NCI-H510A (cell line): ENCODE data around the gene GPR35.
"Not testable (repeated sequence)": the region's sequence is repeated elsewhere in the genome, so short reads cannot be mapped to it uniquely, and the experiment has no call there.

ENCODE experiments used
- DNase-seq: peaks from one replicate; lab custom pipeline; 2025; lab: John Stamatoyannopoulos, UW

Gene GPR35

GRCh38 chr2:240655931-240656886 lies 30.9 kb downstream of the GPR35 start:
- no peak for DNase-seq

GRCh38 chr2:240659883-240660282 lies 34.6 kb downstream of the GPR35 start:
- DNase-seq = not testable (repeated sequence)

DNA sequence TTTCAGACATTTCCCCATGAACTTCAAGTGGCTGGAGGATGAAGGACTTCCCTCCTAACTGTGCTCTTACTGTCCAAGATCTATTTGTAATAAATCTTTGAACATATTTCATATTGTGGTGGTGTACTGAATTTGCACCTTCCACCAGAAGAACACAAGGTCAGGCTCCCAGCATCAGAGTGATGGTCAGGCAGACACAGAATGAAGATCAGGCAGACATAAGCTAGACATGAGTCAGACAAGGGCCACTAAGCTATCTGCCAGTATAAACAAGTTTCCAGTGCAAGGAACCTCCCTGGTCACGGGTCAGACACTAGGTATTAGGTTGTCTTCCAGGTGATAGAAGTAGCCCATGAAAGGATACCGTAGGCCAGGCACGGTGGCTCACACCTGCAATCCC lies 37.4 kb downstream of the GPR35 start:
- no peak for DNase-seq

- DNase-seq = no peak
These were observed 38.4 kb downstream of the GPR35 start for GRCh38 chr2:240663546-240664190.

DNA sequence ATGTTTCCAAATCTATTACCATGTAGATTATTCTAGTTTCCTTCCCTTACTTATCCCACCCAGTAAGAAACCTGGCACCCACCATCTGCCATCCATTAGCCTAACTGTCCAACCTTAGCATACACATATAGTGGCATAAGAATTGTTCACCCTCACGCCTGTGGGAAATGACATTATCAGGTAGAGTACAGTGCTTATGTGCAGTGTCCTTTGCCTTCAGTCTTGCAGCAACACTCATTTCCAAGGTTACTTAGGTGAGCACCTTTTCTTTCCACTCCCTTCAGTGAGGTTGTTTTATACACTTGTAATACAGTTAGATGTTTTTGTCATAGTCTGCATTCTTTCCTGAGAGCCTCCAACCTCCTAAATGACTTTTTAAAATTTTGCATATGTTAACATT lies 39.3 kb downstream of the GPR35 start:
- DNase-seq = no peak

DNA sequence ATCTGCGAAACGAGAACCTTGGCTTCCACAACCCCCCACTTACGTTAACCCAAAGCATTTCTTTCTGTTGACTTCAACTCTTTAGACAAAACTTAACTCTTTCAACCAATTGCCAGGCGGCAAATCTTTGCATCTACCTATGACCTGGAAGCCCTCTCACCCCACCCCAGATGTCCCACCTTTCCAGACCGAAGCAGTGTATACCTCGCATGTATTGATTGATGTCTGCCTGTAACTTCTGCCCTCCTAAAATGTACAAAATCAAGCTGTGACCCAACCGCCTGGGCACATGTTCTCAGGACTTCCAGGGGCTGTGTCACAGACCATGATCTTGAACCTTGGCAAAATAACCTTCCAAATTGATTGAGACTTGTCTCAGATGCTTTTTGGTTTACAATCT lies 45.1 kb downstream of the GPR35 start:
- DNase-seq = no peak

DNA sequence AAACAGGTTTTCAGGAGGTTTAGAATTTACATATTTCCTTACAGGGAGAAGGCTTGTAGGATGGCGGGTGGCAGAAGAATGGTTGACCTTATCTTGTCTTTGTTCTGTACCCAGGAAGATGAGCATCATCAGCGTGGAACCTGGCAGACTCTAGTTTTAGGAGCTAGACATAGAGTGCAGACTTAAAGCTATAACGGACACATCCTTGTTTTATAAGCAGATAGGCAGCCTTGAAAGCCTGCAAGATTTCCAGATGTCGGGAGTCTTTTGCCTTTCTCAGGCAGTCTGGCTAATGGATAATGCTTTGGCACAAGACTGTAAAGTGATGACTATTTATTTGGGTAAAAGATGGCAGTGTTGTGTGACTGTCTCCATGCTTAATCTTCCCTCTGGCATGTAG lies 45.7 kb downstream of the GPR35 start:
- no peak for DNase-seq

GRCh38 chr2:240672076-240672700 lies 46.9 kb downstream of the GPR35 start:
- DNase-seq = no peak

- no peak for DNase-seq
These were observed 47.5 kb downstream of the GPR35 start for GRCh38 chr2:240672701-240673190.

- DNase-seq = not testable (repeated sequence)
These were observed 49.3 kb downstream of the GPR35 start for GRCh38 chr2:240674461-240675184.

DNA sequence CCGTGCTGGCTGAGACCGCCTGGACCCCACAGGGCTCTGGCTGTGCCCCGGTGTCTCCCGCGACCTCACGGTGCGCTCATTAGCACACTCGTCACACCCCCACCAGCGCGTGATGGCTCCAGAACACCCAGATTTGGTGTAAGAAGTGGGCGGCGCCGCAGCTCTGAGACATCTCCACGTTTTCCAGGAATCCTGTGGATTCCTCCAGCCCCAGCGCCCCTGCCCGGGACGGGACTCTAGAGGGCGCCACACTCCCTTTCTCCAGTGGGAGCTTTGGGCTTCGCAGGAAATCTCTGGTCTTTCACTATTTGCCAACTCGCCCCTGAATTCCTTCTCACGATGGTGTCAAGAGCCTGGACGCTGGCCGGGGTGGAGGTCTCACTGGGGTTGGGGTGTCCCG lies 50.1 kb downstream of the GPR35 start:
- not testable (repeated sequence) for DNase-seq

GRCh38 chr2:240678043-240678442 lies 52.8 kb downstream of the GPR35 start:
- not testable (repeated sequence) for DNase-seq

DNA sequence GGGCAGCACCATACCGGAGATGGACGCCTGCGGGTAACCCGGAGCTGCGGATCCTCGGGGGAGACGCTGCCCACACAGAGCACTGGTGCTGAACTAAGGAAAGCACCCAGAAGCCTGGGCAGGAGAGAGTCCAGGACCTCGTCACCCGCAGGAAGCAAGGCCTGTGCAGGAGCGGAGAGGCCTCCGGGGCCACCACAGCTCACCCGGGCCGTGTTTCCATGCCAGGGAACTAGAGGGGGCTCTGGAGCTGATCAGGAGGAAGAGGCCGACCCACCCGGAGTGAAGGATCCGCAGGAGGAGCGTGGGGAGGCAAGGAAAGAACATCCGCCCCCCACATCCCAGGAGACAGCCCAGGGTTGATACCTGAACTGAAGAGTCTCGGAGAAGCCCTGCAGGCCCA lies 53.6 kb downstream of the GPR35 start:
- not testable (repeated sequence) for DNase-seq

GRCh38 chr2:240680185-240680584 lies 54.9 kb downstream of the GPR35 start:
- not testable (repeated sequence) for DNase-seq
